Peyer's patch (tissue), 4 donors: Measurements from ENCODE around the gene PTGER2. TPM values are rescaled to one million over a fixed set of nuclear protein-coding genes. Genes with fewer than 3 reads are reported as not detected.

ENCODE experiments used
- DNase-seq, 3 donors: peaks; one replicate each; pipeline ENCODE4 v3.0.0-alpha.2; 2017 to 2019
- H3K27ac ChIP-seq, 4 donors: fragments of 200-600 bp; sonication (generic); one replicate each; pipeline ENCODE4 v1.5.1; 2016 to 2019
- H3K27me3 ChIP-seq, 2 donors: fragments of 200-600 bp; sonication (generic); one replicate each; pipeline ENCODE4 v1.5.1; 2019
- H3K36me3 ChIP-seq, 3 donors: fragments of 200-600 bp; sonication (generic); one replicate each; pipeline ENCODE4 v1.5.1; 2016 to 2019
- H3K4me1 ChIP-seq, 4 donors: fragments of 200-600 bp; sonication (generic); one replicate each; pipeline ENCODE4 v1.5.1; 2016 to 2019
- H3K4me3 ChIP-seq, 4 donors: fragments of 200-600 bp; sonication (generic); 1 replicate in 3 of 4; 2 replicates in 1 of 4; pipeline ENCODE4 v1.5.1; 2016 to 2019; ENCODE audit warnings: mild to moderate bottlenecking in 1 of 4
- H3K9me3 ChIP-seq, 4 donors: fragments of 200-600 bp; sonication (generic); one replicate each; pipeline ENCODE4 v1.5.1; 2016 to 2019; ENCODE audit warnings: mild to moderate bottlenecking in 1 of 4
- CTCF ChIP-seq, 6 experiments: fragments of 450-650 bp in 4 of 6; fragments of 200-600 bp in 2 of 6; sonication (generic) in 1 of 6; IDR thresholded peaks; one replicate each; pipeline ENCODE4 v1.5.1; 2017 to 2019; ENCODE audit warnings: antibody characterized with exemption in 6 of 6, mild to moderate bottlenecking in 3 of 6, moderate library complexity in 1 of 6
- POLR2A ChIP-seq, 2 donors: fragments of 450-650 bp; IDR thresholded peaks; one replicate each; pipeline ENCODE4 v1.5.1; 2017; ENCODE audit warnings: antibody characterized with exemption in 2 of 2, mild to moderate bottlenecking in 2 of 2, moderate library complexity in 2 of 2
- total RNA-seq, 4 donors: library from RNA; depleted of rRNA; stranded (reverse); fragments of >200 nt; gene quantifications; one replicate each; pipeline ENCODE4 v1.1.0, GENCODE V29; 2016

Gene PTGER2
- total RNA-seq, 4 donors from 2014 or later, result 2.7 to 6.4 (median 4.9) TPM

GRCh38 chr14:52350445-52350844 is 36.3 kb downstream of the PTGER2 start:
- no peak for DNase-seq
- no peak overlapping the region for H3K4me3 ChIP-seq
- H3K9me3 ChIP-seq, result no peaks in the 10 kb centered on the region
- peak overlapping the region in 2 of 4 donors; percentile 53 to 62 for H3K27ac ChIP-seq
- no peak for TF ChIP-seq POLR2A (IDR thresholded peaks at IDR 0.05)
- no peak for TF ChIP-seq CTCF (IDR thresholded peaks at IDR 0.05)
- H3K36me3 ChIP-seq, result no peaks in the 10 kb centered on the region
- H3K4me1 ChIP-seq, result peaks cover 0 to 16% (median 3%) of the 10 kb centered on the region in 4 donors
- H3K27me3 ChIP-seq, result no peaks in the 10 kb centered on the region

GRCh38 chr14:52351233-52352060 is 37.3 kb downstream of the PTGER2 start:
- TF ChIP-seq CTCF (IDR thresholded peaks at IDR 0.05), result no peak
- no peak for TF ChIP-seq POLR2A (IDR thresholded peaks at IDR 0.05)
- Histone ChIP-seq H3K27me3 (no peaks in the 10 kb centered on the region), H3K4me1 (peaks cover 0 to 20% (median 3%) of the 10 kb centered on the region in 4 donors), H3K36me3 (no peaks in the 10 kb centered on the region), H3K9me3 (no peaks in the 10 kb centered on the region), H3K27ac (peak overlapping the region; percentile 22 to 62 (median 44)), H3K4me3 (no peak overlapping the region)
- no peak for DNase-seq

GRCh38 chr14:52352061-52352491 is 38.0 kb downstream of the PTGER2 start:
- no peaks in the 10 kb centered on the region for H3K27me3 ChIP-seq
- DNase-seq, result no peak
- no peaks in the 10 kb centered on the region for H3K9me3 ChIP-seq
- H3K36me3 ChIP-seq, result no peaks in the 10 kb centered on the region
- H3K4me3 ChIP-seq, result no peak overlapping the region
- H3K27ac ChIP-seq, result peak overlapping the region; percentile 22 to 62 (median 44)
- H3K4me1 ChIP-seq, result peaks cover 0 to 20% (median 3%) of the 10 kb centered on the region in 4 donors
- TF ChIP-seq POLR2A (IDR thresholded peaks at IDR 0.05), result peak in 1 of 2 donors; percentile 13
- no peak for TF ChIP-seq CTCF (IDR thresholded peaks at IDR 0.05)

GRCh38 chr14:52352569-52352968 is 38.5 kb downstream of the PTGER2 start:
- H3K36me3 ChIP-seq, result no peaks in the 10 kb centered on the region
- no peaks in the 10 kb centered on the region for H3K9me3 ChIP-seq
- no peak for TF ChIP-seq CTCF (IDR thresholded peaks at IDR 0.05)
- no peak for TF ChIP-seq POLR2A (IDR thresholded peaks at IDR 0.05)
- H3K27ac ChIP-seq, result peak overlapping the region in 3 of 4 donors; percentile 35 to 62 (median 53)
- no peak for DNase-seq
- H3K4me3 ChIP-seq, result no peak overlapping the region
- peaks cover 0 to 20% (median 3%) of the 10 kb centered on the region in 4 donors for H3K4me1 ChIP-seq
- no peaks in the 10 kb centered on the region for H3K27me3 ChIP-seq

GRCh38 chr14:52354242-52354641 is 40.1 kb downstream of the PTGER2 start:
- Histone ChIP-seq H3K27ac (no peak overlapping the region), H3K36me3 (no peaks in the 10 kb centered on the region), H3K4me1 (peaks cover 0 to 20% (median 3%) of the 10 kb centered on the region in 4 donors)

More at GRCh38 chr14:52354242-52354641, 40.1 kb downstream of the PTGER2 start:
- no peak overlapping the region for H3K4me3 ChIP-seq
- TF ChIP-seq CTCF (IDR thresholded peaks at IDR 0.05), result no peak
- no peak for TF ChIP-seq POLR2A (IDR thresholded peaks at IDR 0.05)
- no peak for DNase-seq
- H3K27me3 ChIP-seq, result no peaks in the 10 kb centered on the region
- H3K9me3 ChIP-seq, result no peaks in the 10 kb centered on the region
